Astrocyte of the spinal cord (primary cell): Measurements from ENCODE around the gene IFRD1.

Experiments
- DNase-seq: peaks from one replicate; pipeline ENCODE4 v3.0.0; 2011; ENCODE audit warnings: low read depth, low spot score
- H3K4me3 ChIP-seq: 2 replicates; pipeline ENCODE4 v1.5.1; 2011; ENCODE audit warnings: low read depth, mild to moderate bottlenecking, low read length, moderate library complexity
- CTCF ChIP-seq: IDR thresholded peaks from 2 replicates; pipeline ENCODE4 v1.5.1; 2012; ENCODE audit warnings: low read depth, mild to moderate bottlenecking, low read length, inconsistent platforms
- in situ Hi-C: cut with HindIII; loops from 2 replicates; pipeline ENCODE4 v1.10.0; 2017; ENCODE audit warnings: low sequenced_read_pairs

The IFRD1 gene

GRCh38 chr7:112502700-112503099 is 52.4 kb downstream of the IFRD1 start:
- H3K4me3 ChIP-seq: no peak overlapping the region
- TF ChIP-seq CTCF: no peak
- DNase-seq: no peak
- in situ Hi-C loops: no loop called here

GRCh38 chr7:112503361-112503972 is 53.2 kb downstream of the IFRD1 start:
- in situ Hi-C loops: no loop called here
- TF ChIP-seq CTCF: no peak
- H3K4me3 ChIP-seq: no peak overlapping the region
- no peak for DNase-seq

- no peak overlapping the region for H3K4me3 ChIP-seq
- DNase-seq: no peak
- no peak for TF ChIP-seq CTCF
- in situ Hi-C loops: no loop called here
Observed at GRCh38 chr7:112504093-112504695, 53.9 kb downstream of the IFRD1 start.

GRCh38 chr7:112505495-112505894 is 55.2 kb downstream of the IFRD1 start:
- no peak for DNase-seq
- in situ Hi-C loops: no loop called here
- no peak for TF ChIP-seq CTCF

GRCh38 chr7:112508404-112508803 is 58.1 kb downstream of the IFRD1 start:
- in situ Hi-C loops: no loop called here
- TF ChIP-seq CTCF: no peak
- no peak for DNase-seq
- H3K4me3 ChIP-seq: no peak overlapping the region

More at GRCh38 chr7:112505495-112505894, 55.2 kb downstream of the IFRD1 start:
- H3K4me3 ChIP-seq: no peak overlapping the region

GRCh38 chr7:112509402-112509801 is 59.1 kb downstream of the IFRD1 start:
- no peak for TF ChIP-seq CTCF
- DNase-seq: no peak
- in situ Hi-C loops: no loop called here
- H3K4me3 ChIP-seq: no peak overlapping the region
